ENCODE results near the gene KCNN3. TPM values are rescaled to one million over a fixed set of nuclear protein-coding genes. Genes with fewer than 3 reads are reported as not detected.

Gene KCNN3
- total RNA-seq, 1 donor = 0.09 TPM

DNA sequence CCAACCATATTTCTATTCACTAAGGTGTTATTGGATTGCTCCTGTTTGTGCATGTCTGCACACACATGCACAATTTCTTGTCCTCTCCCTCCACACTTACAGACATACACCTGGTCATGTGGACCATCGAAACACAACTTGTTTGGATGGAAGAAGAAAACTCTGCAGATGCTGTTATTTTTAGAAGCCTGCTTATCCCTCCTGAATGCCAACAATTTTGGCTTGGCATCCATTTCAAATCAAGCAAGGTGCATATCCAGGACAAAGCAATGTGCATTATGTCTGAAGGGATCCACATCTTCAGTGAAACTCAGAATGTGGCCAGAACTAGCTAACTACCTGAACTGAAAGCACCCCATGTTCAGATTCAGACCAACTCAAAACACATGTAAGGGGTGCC is 163.2 kb downstream of the KCNN3 start:
- no peak for DNase-seq (ENCODE audit: low read depth)
- TF ChIP-seq, protein P1, sequence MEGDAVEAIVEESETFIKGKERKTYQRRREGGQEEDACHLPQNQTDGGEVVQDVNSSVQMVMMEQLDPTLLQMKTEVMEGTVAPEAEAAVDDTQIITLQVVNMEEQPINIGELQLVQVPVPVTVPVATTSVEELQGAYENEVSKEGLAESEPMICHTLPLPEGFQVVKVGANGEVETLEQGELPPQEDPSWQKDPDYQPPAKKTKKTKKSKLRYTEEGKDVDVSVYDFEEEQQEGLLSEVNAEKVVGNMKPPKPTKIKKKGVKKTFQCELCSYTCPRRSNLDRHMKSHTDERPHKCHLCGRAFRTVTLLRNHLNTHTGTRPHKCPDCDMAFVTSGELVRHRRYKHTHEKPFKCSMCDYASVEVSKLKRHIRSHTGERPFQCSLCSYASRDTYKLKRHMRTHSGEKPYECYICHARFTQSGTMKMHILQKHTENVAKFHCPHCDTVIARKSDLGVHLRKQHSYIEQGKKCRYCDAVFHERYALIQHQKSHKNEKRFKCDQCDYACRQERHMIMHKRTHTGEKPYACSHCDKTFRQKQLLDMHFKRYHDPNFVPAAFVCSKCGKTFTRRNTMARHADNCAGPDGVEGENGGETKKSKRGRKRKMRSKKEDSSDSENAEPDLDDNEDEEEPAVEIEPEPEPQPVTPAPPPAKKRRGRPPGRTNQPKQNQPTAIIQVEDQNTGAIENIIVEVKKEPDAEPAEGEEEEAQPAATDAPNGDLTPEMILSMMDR (IDR thresholded peaks at IDR 0.05; ENCODE audit: insufficient read depth, low read length) = no peak
- no peak overlapping the region for H3K4me3 ChIP-seq (ENCODE audit: low read depth, low read length)

DNA sequence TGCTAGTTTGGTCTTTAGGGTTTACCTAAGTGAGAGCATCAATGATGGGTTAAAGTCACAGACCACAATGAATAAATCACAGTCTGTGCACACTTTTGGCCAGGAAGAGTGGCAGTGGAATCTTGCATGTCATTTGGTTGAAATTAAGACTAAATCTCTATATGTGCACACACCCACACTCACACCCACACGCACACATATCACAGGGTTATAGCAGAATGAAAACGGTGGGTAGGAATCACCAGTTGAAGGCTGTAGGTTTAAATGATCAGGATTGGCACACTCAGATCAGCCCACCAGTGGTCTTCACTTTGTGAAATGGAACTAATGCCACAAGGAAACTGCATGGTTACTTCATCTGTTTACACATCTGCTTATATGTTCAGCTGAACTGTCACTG is 164.5 kb downstream of the KCNN3 start:
- H3K4me3 ChIP-seq (ENCODE audit: low read depth, low read length) = no peak overlapping the region
- DNase-seq (ENCODE audit: low read depth) = no peak
- TF ChIP-seq, protein P1 (IDR thresholded peaks at IDR 0.05; ENCODE audit: insufficient read depth, low read length) = no peak

DNA sequence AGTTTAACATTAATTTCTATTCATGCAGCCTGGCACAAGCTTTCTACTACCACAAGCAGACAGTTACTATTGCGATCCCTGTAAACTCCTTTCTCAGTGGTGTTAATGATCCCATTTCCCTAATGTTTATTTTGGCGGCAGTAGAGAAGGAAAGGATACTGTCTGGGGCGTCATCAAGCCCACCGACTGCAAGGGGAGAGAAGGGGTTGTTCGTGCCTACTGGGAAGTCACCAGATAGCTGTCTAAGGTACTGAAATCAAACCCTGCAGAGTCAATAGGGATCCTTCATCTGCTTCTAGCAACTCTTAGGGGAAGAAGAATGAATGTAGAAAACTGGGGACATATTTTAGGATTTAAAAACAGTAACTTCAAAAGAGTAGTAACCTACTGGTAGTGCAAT is 166.9 kb downstream of the KCNN3 start:
- DNase-seq (ENCODE audit: low read depth) = no peak
- no peak overlapping the region for H3K4me3 ChIP-seq (ENCODE audit: low read depth, low read length)
- TF ChIP-seq, protein P1 (IDR thresholded peaks at IDR 0.05; ENCODE audit: insufficient read depth, low read length) = no peak

DNA sequence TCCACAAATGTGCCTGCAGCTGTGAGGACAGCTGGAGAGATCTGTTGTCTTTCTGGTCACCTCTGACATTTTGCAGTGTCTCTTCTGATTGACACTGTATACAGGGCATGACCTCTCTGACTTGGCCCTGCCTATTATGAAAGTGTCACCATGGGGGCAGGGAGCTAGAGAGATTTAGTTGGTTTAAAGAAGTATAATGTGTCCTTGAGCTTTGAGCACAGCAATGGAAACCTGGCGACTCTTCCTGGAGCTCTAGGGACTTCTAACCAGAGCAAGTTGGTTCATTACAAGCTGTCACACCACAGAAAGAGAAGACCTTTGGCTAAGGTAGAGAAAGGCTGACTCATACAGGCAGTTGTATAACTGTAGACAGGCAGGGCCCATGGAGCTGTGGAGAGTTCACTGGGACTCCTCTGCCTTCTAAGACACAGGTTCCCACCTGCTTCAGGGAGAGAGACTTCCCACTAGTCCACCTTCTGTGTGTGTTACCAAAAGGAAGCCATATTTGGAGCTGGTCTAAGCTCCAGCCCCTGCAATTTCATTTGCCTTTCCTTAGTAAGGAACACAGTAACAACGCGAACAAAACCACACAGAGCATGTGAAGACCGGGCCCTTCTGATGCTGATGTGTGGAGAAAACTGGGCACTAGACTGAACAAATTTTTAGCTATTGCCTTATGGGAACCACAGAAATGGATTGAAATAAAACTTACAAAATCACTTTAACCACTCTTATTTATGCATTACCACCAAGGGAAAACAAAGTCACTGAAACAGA is 171.6 kb downstream of the KCNN3 start:
- H3K4me3 ChIP-seq (ENCODE audit: low read depth, low read length) = no peak overlapping the region
- DNase-seq (ENCODE audit: low read depth) = no peak
- TF ChIP-seq, protein P1 (IDR thresholded peaks at IDR 0.05; ENCODE audit: insufficient read depth, low read length) = no peak

DNA sequence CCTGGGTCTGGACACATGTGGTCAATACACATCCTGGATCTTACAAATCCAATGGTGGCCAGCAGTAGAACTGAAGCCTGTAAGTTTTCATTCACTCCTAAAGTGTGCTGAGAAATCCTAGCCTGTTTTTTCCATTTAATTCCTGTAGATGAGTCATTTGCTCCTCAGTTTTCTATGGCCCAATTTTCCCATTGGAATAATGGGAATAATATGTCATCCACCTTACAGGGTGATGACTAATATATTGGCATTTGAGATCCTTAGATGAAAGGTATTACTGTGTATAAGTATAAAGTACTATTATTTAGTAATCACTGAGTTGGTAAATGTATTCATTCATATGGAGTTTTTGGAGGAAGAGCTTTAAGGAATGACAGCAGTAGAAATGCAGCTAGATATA is 172.4 kb downstream of the KCNN3 start:
- TF ChIP-seq, protein P1 (IDR thresholded peaks at IDR 0.05; ENCODE audit: insufficient read depth, low read length) = no peak
- H3K4me3 ChIP-seq (ENCODE audit: low read depth, low read length) = no peak overlapping the region
- DNase-seq (ENCODE audit: low read depth) = peak; percentile 35

DNA sequence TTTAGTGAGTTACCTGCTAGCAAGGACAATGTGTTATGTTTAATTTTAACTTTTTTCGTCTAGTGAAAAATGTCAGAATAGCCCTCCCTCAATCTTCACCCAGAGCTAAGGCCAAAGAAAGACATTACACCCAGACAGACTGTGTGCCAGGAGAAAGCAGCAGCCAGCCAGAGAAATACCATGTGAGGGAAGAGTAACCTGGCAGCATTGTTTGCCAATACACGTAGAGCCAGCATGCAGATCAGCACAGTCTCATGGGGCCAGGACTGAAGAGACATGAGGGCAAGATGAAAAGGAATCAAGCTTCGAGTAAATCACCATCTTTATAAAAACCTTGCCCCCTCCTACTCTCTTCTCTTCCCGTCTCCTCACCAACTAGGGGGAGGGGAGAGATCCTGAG is 173.6 kb downstream of the KCNN3 start:
- no peak overlapping the region for H3K4me3 ChIP-seq (ENCODE audit: low read depth, low read length)
- DNase-seq (ENCODE audit: low read depth) = no peak
- TF ChIP-seq, protein P1 (IDR thresholded peaks at IDR 0.05; ENCODE audit: insufficient read depth, low read length) = no peak

DNA sequence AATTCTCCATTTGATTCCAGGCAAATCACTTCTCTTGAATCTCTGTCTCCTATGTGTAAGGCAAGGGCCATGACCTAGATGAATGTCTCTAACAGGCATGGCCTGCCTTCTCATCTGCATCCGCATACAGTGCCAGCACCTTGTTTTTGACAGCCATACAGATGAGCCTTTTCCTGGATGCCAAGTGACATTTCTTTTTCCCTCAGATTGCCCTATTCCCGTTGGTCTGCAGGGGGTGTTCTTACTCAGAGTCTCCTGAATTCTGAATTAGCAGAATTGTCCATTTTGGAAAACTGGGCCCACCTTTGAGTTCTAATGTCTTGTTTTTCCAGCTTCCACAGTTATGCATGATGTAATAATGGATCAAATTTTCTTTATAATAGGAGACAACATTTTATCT is 174.1 kb downstream of the KCNN3 start:
- peak; percentile 16 for DNase-seq (ENCODE audit: low read depth)
- H3K4me3 ChIP-seq (ENCODE audit: low read depth, low read length) = no peak overlapping the region
- TF ChIP-seq, protein P1 (IDR thresholded peaks at IDR 0.05; ENCODE audit: insufficient read depth, low read length) = peak; percentile 58
